ENCODE data around the gene AQP2.

The AQP2 gene

DNA sequence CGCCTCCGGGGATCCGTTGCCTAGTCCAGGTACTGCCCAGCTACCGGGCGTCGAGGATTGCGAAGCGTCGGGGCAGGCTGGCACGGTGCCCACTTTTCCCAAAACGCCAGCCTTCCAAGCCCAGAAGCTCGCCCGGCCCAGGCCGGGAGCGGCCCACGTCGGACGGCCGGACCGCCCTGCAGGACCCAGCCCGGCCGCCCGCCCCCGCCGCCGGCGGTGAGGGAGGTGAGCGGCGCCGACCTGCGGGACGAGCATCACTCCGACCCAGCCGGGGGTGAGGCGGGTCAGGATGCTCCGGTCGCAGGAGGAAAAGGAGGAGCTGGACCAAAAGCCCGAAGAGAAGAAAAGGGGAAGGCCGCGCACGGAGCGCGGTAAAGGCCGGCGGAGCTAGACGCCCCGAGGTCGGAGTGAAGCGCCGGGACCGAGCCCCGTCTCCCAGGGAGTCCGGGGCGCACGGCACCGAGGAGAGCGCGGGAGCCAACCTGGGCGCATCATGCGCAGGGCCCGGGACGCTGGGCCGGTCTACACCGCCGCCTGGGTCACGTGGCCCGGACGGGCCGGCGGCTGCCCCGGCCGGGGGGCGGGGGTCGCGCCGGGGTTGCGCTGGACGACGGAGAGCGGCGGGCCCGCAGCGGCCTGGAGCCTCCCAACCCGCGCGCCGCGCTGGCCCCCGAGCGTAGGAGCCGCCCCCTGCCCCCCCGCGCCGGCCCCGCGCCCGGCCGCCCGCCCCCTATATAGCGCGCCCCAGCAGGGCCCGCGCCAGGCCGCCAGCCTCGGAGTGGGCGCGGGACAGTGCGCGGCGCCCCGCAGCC lies 10.8 kb downstream of the AQP2 start, which contains the start of gene AQP5:
AQP5 (plus strand) TSS at position 762 of the 812 bp plus-strand sequence. CDS start 146 bp downstream, outside the sequence.
- no peak within 1 kb of the TSS for H3K4me3 ChIP-seq (replicated peaks; ENCODE audit: low read depth, low read length)
- no peak for TF ChIP-seq CTCF (IDR thresholded peaks at IDR 0.05; ENCODE audit: insufficient read depth, low read length, poor library complexity, severe bottlenecking)
- H3K36me3 ChIP-seq (ENCODE audit: control insufficient read depth, insufficient read depth, low read length) = no peaks in the 10 kb centered on the region
- H3K27me3 ChIP-seq (replicated peaks; ENCODE audit: control insufficient read depth, insufficient read depth, low read length) = peaks cover 3% of the 10 kb centered on the region
- no peak for DNase-seq (ENCODE audit: extremely low read depth, insufficient read length)

- Histone ChIP-seq H3K36me3 (ENCODE audit: control insufficient read depth, insufficient read depth, low read length) (no peaks in the 10 kb centered on the region), H3K27me3 (replicated peaks; ENCODE audit: control insufficient read depth, insufficient read depth, low read length) (peaks cover 3% of the 10 kb centered on the region), H3K4me3 (replicated peaks; ENCODE audit: low read depth, low read length) (no peak overlapping the region)
- DNase-seq (ENCODE audit: extremely low read depth, insufficient read length) = no peak
- TF ChIP-seq CTCF (IDR thresholded peaks at IDR 0.05; ENCODE audit: insufficient read depth, low read length, poor library complexity, severe bottlenecking) = no peak
Observed at GRCh38 chr12:49961993-49962764, 11.6 kb downstream of the AQP2 start.

- Histone ChIP-seq H3K27me3 (replicated peaks; ENCODE audit: control insufficient read depth, insufficient read depth, low read length) (peaks cover 3% of the 10 kb centered on the region), H3K4me3 (replicated peaks; ENCODE audit: low read depth, low read length) (no peak overlapping the region), H3K36me3 (ENCODE audit: control insufficient read depth, insufficient read depth, low read length) (no peaks in the 10 kb centered on the region)
- TF ChIP-seq CTCF (IDR thresholded peaks at IDR 0.05; ENCODE audit: insufficient read depth, low read length, poor library complexity, severe bottlenecking) = no peak
- no peak for DNase-seq (ENCODE audit: extremely low read depth, insufficient read length)
Observed at GRCh38 chr12:49962861-49963765, 12.6 kb downstream of the AQP2 start.

DNA sequence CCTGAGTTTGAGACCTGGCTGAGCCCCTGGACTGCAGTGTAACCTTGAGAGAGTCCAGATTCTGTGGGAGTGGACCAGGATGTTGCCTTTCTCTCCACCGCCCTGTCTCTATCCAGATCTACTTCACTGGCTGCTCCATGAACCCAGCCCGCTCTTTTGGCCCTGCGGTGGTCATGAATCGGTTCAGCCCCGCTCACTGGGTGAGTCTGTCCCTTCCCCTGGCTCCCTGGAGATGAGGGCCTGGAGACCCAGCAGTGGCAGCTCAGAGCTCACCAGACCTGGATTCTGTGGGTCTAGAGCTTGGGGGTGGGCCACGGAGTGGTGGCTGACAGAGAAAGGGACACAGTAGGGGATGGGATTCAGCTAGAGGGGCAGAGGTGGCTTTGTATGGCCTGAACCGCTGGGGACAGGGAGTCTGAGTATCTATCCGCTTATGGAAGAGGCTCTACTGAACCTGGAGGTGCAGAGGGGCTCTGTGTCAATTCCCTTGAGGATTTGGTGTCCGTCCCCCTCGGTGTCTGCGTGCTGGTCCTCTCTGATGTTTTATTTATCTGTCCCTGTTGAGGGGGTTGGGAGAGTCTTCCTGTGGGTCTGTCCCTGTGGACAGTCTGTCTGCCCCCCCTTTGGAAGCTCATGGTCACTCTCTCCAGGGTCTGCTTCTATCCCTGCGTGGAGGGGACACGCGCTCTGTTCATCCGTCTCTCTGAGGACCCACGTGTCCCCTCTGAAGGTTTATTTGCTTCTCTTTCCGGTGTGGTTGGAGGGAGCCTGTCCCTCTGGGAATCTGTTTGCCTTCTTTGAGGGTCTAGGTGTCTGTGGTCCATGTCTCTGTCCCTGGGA lies 13.7 kb downstream of the AQP2 start:
- no peak for DNase-seq (ENCODE audit: extremely low read depth, insufficient read length)
- TF ChIP-seq CTCF (IDR thresholded peaks at IDR 0.05; ENCODE audit: insufficient read depth, low read length, poor library complexity, severe bottlenecking) = no peak
- Histone ChIP-seq H3K4me3 (replicated peaks; ENCODE audit: low read depth, low read length) (no peak overlapping the region), H3K27me3 (replicated peaks; ENCODE audit: control insufficient read depth, insufficient read depth, low read length) (peaks cover 3% of the 10 kb centered on the region), H3K36me3 (ENCODE audit: control insufficient read depth, insufficient read depth, low read length) (no peaks in the 10 kb centered on the region)

Measured in GM06990 (cell line).